Suprapubic skin (tissue), 4 donors: Measurements from ENCODE around the gene TMEM72. TPM values are rescaled to one million over a fixed set of nuclear protein-coding genes. Genes with fewer than 3 reads are reported as not detected.

Source experiments
- DNase-seq, 2 donors: peaks; one replicate each; pipeline ENCODE4 v3.0.0-alpha.2; 2019; ENCODE audit warnings: low spot score in 2 of 2
- H3K27ac ChIP-seq: fragments of 200-600 bp; sonication (generic); one replicate; pipeline ENCODE4 v1.5.1; 2019
- H3K27me3 ChIP-seq: fragments of 200-600 bp; sonication (generic); one replicate; pipeline ENCODE4 v1.5.1; 2019
- H3K36me3 ChIP-seq: fragments of 200-600 bp; sonication (generic); one replicate; pipeline ENCODE4 v1.5.1; 2019
- H3K4me1 ChIP-seq: fragments of 200-600 bp; sonication (generic); one replicate; pipeline ENCODE4 v1.5.1; 2019
- H3K4me3 ChIP-seq: fragments of 200-600 bp; sonication (generic); one replicate; pipeline ENCODE4 v1.5.1; 2019; ENCODE audit warnings: mild to moderate bottlenecking
- H3K9me3 ChIP-seq: fragments of 200-600 bp; sonication (generic); one replicate; pipeline ENCODE4 v1.5.1; 2019
- CTCF ChIP-seq, 2 donors: fragments of 200-600 bp in 1 of 2; fragments of 450-650 bp in 1 of 2; sonication (generic) in 1 of 2; IDR thresholded peaks; one replicate each; pipeline ENCODE4 v1.5.1; 2016 to 2019; ENCODE audit warnings: antibody characterized with exemption in 2 of 2, mild to moderate bottlenecking in 1 of 2, moderate library complexity in 1 of 2
- EP300 ChIP-seq: sonication (generic); formaldehyde crosslinking; IDR thresholded peaks from one replicate; pipeline ENCODE4 v1.6.1; 2017; ENCODE audit warnings: antibody characterized with exemption
- POLR2A ChIP-seq, 2 donors: fragments of 450-650 bp; IDR thresholded peaks; one replicate each; pipeline ENCODE4 v1.6.1; 2017; ENCODE audit warnings: antibody characterized with exemption in 2 of 2, mild to moderate bottlenecking in 2 of 2, moderate library complexity in 2 of 2
- POLR2AphosphoS5 ChIP-seq, 3 donors: sonication (generic); formaldehyde crosslinking; IDR thresholded peaks; one replicate each; pipeline ENCODE4 v1.6.1; 2017; ENCODE audit warnings: antibody characterized with exemption in 3 of 3
- WGBS: methylation state at CpG from one replicate; pipeline ENCODE4 v1.1.5; 2018; 5-methylcytosine and 5-hydroxymethylcytosine counted together
- total RNA-seq, 4 donors: library from RNA; depleted of rRNA; stranded (reverse); fragments of >200 nt; gene quantifications; one replicate each; pipeline ENCODE4 v1.1.0, GENCODE V29; 2016

Gene TMEM72
- total RNA-seq, 4 donors from 2014 or later: not detected

GRCh38 chr10:44978213-44978569, 67.1 kb downstream of the TMEM72 start:
- Histone ChIP-seq H3K4me1 (peaks cover 71% of the 10 kb centered on the region), H3K27me3 (no peaks in the 10 kb centered on the region), H3K4me3 (peak overlapping the region; percentile 44), H3K27ac (peak overlapping the region; percentile 82), H3K9me3 (no peaks in the 10 kb centered on the region), H3K36me3 (no peaks in the 10 kb centered on the region)
- no peak for TF ChIP-seq POLR2AphosphoS5 (IDR thresholded peaks at IDR 0.05)
- TF ChIP-seq POLR2A (IDR thresholded peaks at IDR 0.05): no peak
- TF ChIP-seq EP300: no peak
- no peak for TF ChIP-seq CTCF (IDR thresholded peaks at IDR 0.05)
- no peak for DNase-seq
- 26% methylated on average over 4 of the region's 4 CpGs for WGBS

- Histone ChIP-seq H3K4me3 (peak within 1 kb of the TSS; percentile 44), H3K9me3 (no peaks in the 10 kb centered on the region), H3K36me3 (no peaks in the 10 kb centered on the region), H3K27ac (peak within 1 kb of the TSS; percentile 82), H3K4me1 (peaks cover 66% of the 10 kb centered on the region), H3K27me3 (no peaks in the 10 kb centered on the region)
- DNase-seq: peak; percentile 92
- TF ChIP-seq POLR2A (IDR thresholded peaks at IDR 0.05) (peak; percentile 84 to 94), POLR2AphosphoS5 (IDR thresholded peaks at IDR 0.05) (peak; percentile 83 to 96 (median 91)), CTCF (IDR thresholded peaks at IDR 0.05) (peak in 1 of 2 donors; percentile 7), EP300 (no peak)
- 33% methylated on average over 11 of the region's 12 CpGs for WGBS
Observed at GRCh38 chr10:44978570-44979280, 67.6 kb downstream of the TMEM72 start, which contains the start of gene DEPP1. Gene DEPP1 (minus strand): TSS chr10:44978809. CDS start chr10:44978030, 779 bp downstream.

- DNase-seq: peak; percentile 59 to 73
- no peaks in the 10 kb centered on the region for H3K9me3 ChIP-seq
- H3K27me3 ChIP-seq: no peaks in the 10 kb centered on the region
- no peak overlapping the region for H3K4me3 ChIP-seq
- TF ChIP-seq POLR2AphosphoS5 (IDR thresholded peaks at IDR 0.05): no peak
- no peak for TF ChIP-seq EP300
- 67% methylated on average over 13 of the region's 13 CpGs for WGBS
- peaks cover 58% of the 10 kb centered on the region for H3K4me1 ChIP-seq
- H3K36me3 ChIP-seq: peaks cover under 1% of the 10 kb centered on the region
- peak overlapping the region; percentile 82 for H3K27ac ChIP-seq
Observed at GRCh38 chr10:44979281-44980191, 68.4 kb downstream of the TMEM72 start.

GRCh38 chr10:44980309-44981171, 69.4 kb downstream of the TMEM72 start:
- Histone ChIP-seq H3K4me1 (peaks cover 48% of the 10 kb centered on the region), H3K9me3 (no peaks in the 10 kb centered on the region), H3K27ac (peak overlapping the region; percentile 82), H3K36me3 (peaks cover 9% of the 10 kb centered on the region), H3K27me3 (no peaks in the 10 kb centered on the region), H3K4me3 (no peak overlapping the region)
- 82% methylated on average over 14 of the region's 14 CpGs for WGBS
- DNase-seq: peak; percentile 59 to 80
- TF ChIP-seq POLR2AphosphoS5 (IDR thresholded peaks at IDR 0.05): no peak
- TF ChIP-seq CTCF (IDR thresholded peaks at IDR 0.05): no peak
- no peak for TF ChIP-seq POLR2A (IDR thresholded peaks at IDR 0.05)
